Measurements from ENCODE around the gene TENM4. TPM values are rescaled to one million over a fixed set of nuclear protein-coding genes. Genes with fewer than 3 reads are reported as not detected.
A peak's percentile ranks its signal among the peaks of the same experiment; 100 is the strongest.

TENM4 gene
- total and polyA plus RNA-seq, 10 of the 15 experiments (the other 5 are each of a cell fraction or from before 2014, with no cell fraction given), result 0.03 to 0.12 (median 0.06) TPM; not detected in 7

DNA sequence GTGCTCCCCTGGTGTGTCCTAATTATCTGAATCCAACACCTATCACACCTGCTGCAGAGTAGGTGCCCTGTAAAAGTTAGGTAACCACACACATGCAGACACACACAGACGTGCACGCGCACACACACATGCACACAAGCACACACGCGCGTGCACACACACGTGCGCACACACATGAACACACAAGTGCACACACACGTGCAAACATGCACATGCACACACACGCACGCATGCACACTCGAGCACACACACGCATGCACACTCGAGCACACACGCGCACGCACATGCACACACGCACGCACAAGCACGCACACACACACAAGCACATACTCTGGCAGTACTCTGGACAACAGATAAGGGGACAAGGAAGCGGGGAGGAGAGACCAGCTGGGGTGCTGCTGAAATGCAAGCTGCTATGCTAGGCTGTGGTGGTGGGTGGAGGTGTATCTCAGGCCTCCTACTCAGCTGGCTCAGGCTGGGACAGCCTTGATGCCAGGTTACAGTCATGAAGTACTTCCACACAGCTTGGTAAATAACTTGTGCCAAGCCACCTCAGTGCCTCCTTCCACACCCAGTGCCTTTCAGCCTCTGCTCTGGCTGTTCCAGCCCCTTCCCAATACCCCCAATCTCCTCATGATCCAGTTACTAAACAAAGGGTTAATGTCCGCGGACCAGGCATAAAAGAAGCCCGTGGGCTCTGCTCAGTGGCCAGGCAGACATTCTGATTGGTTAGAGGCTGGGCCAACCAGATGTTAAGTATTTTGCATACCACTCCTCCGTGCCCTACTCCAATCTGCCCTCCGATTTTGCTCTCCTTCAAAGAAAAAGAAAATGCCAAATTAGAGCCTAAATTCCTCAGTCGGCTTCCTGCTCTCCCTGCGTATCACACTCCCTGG is 374.1 kb downstream of the TENM4 start:
- ChIA-PET SMC1A (ENCODE audit: uncharacterized antibody, unreplicated experiment) (no interaction called here), POLR2A (no interaction called here), CTCF (interaction anchor here (2.4 kb wide), 1 partner anchor 34 kb away, joined by 8 read pairs; no protein-coding TSS in a partner anchor), RAD21 (ENCODE audit: unreplicated experiment) (interaction anchor here (0.9 kb wide), 1 partner anchor 32 kb away, joined by 4 read pairs; no protein-coding TSS in a partner anchor)
- Histone ChIP-seq H2AFZ (ENCODE audit: control insufficient read depth, low read depth, low read length) (no peak overlapping the region), H3K9me3 (replicated peaks; ENCODE audit: control insufficient read depth, insufficient read depth, low read length) (no peaks in the 10 kb centered on the region), H3K27ac (ENCODE audit: control insufficient read depth, insufficient read depth) (no peak overlapping the region), H3K4me3 (no peak overlapping the region), H3K4me2 (ENCODE audit: control insufficient read depth, insufficient read depth) (no peak overlapping the region), H3K4me1 (ENCODE audit: control insufficient read depth, insufficient read depth, low read length) (no peaks in the 10 kb centered on the region), H4K20me1 (ENCODE audit: control insufficient read depth, insufficient read depth) (no peaks in the 10 kb centered on the region), H3K79me2 (ENCODE audit: control insufficient read depth, insufficient read depth, low read length) (no peaks in the 10 kb centered on the region), H3K27me3 (replicated peaks in 1 of 2; ENCODE audit: control insufficient read depth in 2 of 2, insufficient read depth in 2 of 2, low read length in 1 of 2) (no peaks in the 10 kb centered on the region), H3K9ac (ENCODE audit: control insufficient read depth, insufficient read depth, low read length) (no peak overlapping the region), H3K36me3 (ENCODE audit: control insufficient read depth in 2 of 2, insufficient read depth in 2 of 2, low read length in 1 of 2) (no peaks in the 10 kb centered on the region)
- TF ChIP-seq, protein P1, sequence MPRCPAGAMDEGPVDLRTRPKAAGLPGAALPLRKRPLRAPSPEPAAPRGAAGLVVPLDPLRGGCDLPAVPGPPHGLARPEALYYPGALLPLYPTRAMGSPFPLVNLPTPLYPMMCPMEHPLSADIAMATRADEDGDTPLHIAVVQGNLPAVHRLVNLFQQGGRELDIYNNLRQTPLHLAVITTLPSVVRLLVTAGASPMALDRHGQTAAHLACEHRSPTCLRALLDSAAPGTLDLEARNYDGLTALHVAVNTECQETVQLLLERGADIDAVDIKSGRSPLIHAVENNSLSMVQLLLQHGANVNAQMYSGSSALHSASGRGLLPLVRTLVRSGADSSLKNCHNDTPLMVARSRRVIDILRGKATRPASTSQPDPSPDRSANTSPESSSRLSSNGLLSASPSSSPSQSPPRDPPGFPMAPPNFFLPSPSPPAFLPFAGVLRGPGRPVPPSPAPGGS (IDR thresholded peaks at IDR 0.05; ENCODE audit: borderline replicate concordance, insufficient read depth, low read depth, low read length, poor library complexity, severe bottlenecking), result peak; percentile 95
- TF ChIP-seq TCF3 (IDR thresholded peaks at IDR 0.05; ENCODE audit: borderline replicate concordance, insufficient read depth, low read depth, low read length) (peak; percentile 80), STAT3 (IDR thresholded peaks at IDR 0.05; ENCODE audit: low read depth, low read length) (no peak), RBBP5 (conservative IDR thresholded peaks at IDR 0.05) (no peak), MEF2A (IDR thresholded peaks at IDR 0.05; ENCODE audit: insufficient read depth, low read depth, low read length) (no peak), BACH1 (IDR thresholded peaks at IDR 0.05; ENCODE audit: borderline replicate concordance) (no peak)
- TF ChIP-seq, protein P2, sequence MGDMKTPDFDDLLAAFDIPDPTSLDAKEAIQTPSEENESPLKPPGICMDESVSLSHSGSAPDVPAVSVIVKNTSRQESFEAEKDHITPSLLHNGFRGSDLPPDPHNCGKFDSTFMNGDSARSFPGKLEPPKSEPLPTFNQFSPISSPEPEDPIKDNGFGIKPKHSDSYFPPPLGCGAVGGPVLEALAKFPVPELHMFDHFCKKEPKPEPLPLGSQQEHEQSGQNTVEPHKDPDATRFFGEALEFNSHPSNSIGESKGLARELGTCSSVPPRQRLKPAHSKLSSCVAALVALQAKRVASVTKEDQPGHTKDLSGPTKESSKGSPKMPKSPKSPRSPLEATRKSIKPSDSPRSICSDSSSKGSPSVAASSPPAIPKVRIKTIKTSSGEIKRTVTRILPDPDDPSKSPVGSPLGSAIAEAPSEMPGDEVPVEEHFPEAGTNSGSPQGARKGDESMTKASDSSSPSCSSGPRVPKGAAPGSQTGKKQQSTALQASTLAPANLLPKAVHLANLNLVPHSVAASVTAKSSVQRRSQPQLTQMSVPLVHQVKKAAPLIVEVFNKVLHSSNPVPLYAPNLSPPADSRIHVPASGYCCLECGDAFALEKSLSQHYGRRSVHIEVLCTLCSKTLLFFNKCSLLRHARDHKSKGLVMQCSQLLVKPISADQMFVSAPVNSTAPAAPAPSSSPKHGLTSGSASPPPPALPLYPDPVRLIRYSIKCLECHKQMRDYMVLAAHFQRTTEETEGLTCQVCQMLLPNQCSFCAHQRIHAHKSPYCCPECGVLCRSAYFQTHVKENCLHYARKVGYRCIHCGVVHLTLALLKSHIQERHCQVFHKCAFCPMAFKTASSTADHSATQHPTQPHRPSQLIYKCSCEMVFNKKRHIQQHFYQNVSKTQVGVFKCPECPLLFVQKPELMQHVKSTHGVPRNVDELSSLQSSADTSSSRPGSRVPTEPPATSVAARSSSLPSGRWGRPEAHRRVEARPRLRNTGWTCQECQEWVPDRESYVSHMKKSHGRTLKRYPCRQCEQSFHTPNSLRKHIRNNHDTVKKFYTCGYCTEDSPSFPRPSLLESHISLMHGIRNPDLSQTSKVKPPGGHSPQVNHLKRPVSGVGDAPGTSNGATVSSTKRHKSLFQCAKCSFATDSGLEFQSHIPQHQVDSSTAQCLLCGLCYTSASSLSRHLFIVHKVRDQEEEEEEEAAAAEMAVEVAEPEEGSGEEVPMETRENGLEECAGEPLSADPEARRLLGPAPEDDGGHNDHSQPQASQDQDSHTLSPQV (IDR thresholded peaks at IDR 0.05), result no peak
- BruUV-seq (replicated peaks), result no TSS peak
- intact Hi-C loops (cut with micrococcal nuclease; ENCODE audit: unreplicated experiment) (no loop called here), in situ Hi-C loops (cut with MboI) (no loop called here)
- WGBS (ENCODE audit: insufficient coverage, insufficient replicate concordance, low lambda C conversion rate, missing lambda C conversion rate), result 65% methylated on average over 28 of the region's 28 CpGs
- FAIRE-seq, result no peak
- ATAC-seq, result no peak
- no peak for DNase-seq (ENCODE audit: low read depth, low spot score)
